Stimulated activated CD4-positive, alpha-beta T cell treated with anti-CD3 and anti-CD28 coated beads, Interleukin-1b, Interleukin-23, amount 100 ng/mL, for 1 hour (primary cell): Measurements from ENCODE around the gene FOXN3.

Experiments
- DNase-seq, 2 donors: peaks; one replicate each; pipeline ENCODE4 v3.0.0-alpha.2; 2020; ENCODE audit warnings: low read depth in 2 of 2

FOXN3 gene

GRCh38 chr14:89197623-89198022, 219.4 kb downstream of the FOXN3 start:
- DNase-seq = no peak

- no peak for DNase-seq
These were observed 220.5 kb downstream of the FOXN3 start for GRCh38 chr14:89196545-89196944.

DNA sequence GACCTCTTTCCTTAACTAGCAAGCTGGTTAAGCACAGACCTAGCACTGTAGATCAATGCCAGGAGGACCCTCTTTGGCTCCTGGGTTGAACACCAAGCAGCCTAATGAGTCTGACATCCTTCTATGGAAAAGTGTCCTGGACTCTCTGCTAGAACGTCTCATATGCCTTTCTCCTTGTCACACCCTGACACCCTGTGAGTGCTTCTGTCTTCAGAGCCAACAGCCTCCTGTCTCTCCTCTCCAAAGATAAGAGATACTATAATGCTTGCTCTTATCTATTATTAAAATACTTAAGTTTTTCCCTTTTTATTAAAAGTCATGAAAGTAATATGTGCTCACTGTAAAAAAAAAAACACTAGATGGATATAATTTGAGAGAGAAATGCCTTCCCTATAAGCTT, 222.7 kb downstream of the FOXN3 start:
- no peak for DNase-seq

- no peak for DNase-seq
These were observed 226.1 kb downstream of the FOXN3 start for GRCh38 chr14:89190765-89191513.

DNA sequence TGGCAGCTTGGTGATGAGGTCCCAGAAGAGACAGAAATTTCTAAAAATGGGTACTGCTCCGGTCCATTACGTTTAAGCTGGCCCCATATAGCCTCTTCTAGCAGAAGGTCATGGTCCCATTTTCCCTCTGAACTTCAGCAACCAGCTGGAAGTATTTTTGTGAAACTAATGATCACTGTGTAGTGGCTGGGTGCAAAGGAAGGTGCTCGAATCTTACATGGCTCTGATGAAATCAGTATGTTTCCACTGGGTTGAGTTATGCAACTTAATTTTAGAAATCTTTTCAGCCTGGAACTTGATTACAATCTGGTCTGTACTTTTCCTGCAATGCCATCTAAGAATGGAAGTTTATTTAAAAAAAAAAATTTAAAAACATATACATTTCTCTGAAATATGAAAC, 228.5 kb downstream of the FOXN3 start:
- no peak for DNase-seq

- DNase-seq = no peak
These were observed 229.5 kb downstream of the FOXN3 start for GRCh38 chr14:89187501-89187900.

DNA sequence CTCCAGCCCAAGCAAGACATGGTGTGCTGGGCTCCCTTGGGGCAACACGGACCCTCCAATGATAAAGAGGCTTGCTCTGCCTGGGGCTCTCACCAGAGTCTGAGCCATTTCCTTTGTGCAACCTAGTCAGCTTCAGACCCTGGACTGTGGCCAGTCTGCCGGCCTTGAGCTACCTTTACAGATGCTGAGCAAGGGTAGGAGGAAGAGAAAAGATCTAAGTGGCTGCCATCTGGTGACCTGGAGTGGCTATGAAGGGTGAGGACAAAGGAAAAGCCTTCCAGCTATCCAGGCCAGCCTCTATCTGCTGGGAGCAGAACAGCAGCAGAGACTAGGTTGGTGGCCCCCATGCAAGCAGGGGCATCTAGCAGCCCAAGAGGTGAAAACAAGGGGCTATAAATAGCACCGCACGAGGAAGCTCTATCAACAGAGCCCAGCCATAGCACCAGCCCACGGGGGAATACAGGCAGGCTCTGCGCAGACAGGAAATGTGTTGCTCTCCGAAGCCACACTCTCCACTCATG, 230.1 kb downstream of the FOXN3 start:
- DNase-seq = no peak

DNA sequence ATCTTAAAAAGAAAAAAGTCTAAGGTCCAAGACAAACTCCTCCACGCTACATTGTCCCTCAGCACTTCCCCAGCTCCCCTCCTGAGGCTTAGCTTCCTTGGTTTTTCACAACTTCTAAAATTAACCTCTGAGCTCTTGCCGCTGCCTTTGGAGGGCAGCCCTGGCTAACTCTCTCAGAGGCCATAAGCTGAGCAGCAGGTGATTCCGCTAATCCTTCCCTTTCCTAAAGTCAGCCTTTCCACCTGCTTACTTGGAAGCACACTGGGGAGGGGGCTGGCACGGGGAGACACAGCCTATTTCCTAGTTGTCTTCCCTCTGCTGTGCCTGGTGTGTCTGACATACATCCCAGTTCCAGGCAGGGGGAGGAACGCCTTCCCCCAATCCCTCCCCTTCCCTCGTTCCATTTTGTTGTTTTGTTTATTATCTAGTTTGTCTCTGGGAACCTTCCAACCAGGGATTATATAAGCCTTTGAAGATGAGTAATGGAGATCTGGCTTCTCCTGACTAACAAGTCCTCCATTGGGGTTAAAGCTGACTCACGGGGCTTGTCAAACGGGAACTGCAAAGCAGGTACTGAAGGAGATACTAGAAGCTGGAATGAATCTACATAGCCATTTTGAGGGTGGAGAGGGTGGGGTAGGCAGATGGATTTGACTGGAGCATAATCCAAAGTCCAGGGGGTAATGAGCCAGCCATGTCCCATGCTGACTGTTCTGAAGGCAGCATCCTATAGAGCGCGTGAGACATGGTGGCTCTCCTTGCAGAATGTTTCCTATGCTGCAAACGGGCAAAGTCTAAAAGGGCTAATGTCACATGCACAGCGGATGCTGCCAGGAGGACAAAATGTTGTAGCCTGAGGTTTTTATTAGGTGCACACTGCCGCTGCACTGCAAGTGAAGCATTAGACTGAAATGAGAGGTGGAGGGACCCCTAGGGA, 230.8 kb downstream of the FOXN3 start:
- DNase-seq = no peak

DNA sequence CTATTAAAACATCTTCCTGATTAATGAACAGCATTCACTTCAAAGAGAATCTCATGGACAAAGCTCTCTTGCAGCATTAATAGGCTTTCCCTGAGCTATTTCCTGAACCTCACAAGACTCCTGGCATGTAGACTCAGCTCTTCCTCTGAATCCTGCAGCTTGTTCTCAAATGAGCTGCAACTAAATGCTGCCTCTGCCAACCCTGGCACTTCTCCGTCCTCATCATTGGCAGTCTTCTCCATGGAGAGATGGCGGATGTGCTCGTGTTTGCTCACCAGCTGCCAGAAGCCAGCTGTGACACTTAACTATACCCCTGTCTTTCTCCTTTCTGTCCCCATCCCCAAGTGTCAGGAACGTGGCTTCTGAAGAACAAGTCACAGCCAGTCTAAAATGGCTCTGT, 232.1 kb downstream of the FOXN3 start:
- DNase-seq = no peak

DNA sequence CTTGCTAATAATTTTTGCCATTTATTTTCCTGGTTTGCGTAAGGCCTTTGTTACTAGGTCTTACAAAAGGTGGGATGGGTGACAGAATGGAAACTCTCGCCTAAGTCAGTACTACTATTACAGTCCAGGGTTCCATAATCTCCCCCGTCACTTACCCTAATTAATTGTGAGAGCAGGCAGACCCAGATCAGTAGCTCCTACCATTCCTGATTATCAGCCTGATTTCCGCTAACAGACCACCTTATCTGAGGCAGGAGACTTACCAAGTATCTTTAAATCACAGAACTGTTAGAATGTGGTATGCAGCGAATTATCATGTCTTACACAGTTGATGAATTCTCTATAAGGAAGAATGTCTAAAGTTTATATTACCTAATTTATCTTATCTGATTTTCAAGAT, 234.7 kb downstream of the FOXN3 start:
- DNase-seq = no peak

GRCh38 chr14:89180546-89180945, 236.5 kb downstream of the FOXN3 start:
- no peak for DNase-seq

DNA sequence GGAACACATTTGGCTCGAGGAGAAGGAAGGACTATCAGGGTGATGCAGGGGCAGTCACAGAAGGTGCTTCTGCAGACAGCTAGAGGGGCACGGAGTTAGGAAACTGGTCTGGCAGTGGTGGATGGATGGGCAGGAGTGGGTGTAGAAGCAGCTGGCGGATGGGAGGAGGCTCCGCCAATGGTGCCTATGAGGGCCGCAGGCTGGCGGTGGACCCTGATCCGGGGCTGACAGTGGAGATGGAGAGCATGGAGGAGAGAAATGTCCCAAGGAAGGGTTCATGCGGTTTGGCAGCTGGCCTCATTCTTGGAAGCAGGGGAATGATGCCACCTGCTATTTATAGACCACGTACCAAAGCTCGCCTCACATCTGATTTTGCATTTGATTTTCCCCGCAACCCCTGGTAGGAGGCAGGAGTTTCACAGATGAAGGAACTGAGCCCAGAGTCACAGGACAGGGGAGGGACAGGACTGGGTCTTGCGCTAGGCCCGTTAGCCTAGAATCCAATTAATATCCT, 237.1 kb downstream of the FOXN3 start:
- DNase-seq = no peak

DNA sequence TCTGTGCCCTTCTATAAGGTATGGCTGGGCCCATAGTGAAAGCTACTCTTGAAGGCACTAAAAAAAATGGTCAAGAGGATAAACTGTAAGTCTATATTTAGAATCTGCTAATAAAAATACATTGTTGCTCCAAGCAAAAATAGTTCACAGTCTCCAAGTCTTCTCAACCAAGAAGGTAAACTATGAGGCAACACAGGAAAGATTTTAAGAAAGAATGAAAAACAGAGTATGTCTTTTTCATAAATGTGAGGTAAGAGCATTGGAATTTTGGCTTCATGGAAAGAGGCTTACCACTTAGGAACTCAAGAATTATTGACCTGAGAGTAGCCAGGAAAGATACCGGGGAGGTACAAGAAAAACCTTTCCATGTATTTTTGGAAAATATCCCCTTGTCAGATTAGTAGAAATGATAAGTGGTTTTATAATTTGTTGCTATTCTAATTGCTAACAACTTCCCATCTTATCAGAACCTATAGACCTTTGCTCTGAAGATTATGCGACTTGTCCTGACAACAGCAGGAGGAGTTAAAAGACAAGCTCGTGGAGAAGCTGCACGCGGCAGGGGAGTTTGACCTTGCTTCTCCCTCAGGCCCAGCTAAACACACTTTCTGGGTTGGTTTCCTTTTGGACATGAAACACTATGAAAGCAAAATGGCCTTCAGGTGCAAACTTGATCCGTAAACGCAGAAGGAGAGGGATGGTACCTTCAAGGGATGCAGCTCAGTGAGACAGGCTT, 238.1 kb downstream of the FOXN3 start:
- DNase-seq = no peak

GRCh38 chr14:89178376-89178775, 238.7 kb downstream of the FOXN3 start:
- no peak for DNase-seq

DNA sequence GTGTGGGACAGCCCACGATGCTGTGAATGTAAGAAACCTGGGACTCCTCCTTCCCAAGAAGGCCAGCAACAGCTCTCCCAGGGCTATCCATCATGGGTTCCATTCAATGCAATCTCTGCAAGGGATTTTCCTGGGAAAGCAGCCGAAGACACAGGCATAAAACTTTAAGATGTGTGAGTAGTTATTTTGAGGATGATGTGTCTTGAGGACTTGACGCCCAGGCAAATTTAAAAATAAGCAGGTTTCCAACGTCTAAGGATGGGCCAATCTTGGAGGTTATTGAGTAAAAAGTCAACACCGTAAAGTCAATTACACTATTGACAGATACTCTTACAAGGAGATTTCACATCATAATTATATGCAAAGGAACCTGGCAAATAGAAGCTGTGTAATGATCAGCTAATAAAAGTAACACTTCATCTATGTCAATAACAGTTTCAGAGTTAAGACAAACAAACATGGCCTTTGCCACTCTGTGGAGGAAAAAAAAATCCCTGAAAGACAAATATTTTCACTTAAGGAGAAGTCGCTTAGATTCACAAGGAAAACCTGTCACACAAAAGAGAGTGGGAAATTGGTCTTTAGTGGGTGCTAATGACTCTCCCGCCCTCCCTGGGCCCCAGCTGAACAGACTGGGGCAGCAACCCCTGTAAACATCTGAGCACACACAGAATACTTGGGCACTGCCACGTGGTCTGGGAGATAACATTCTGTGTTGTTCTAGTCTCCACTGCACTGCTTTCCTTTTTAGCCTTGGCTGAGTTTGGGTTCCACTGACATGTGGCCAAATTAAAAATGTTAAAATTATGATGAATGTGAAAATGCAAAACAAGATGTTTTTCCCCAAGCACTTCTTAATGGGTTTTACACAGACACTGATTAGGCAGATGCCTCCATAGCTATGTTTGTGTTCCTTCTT, 240.9 kb downstream of the FOXN3 start:
- no peak for DNase-seq

DNA sequence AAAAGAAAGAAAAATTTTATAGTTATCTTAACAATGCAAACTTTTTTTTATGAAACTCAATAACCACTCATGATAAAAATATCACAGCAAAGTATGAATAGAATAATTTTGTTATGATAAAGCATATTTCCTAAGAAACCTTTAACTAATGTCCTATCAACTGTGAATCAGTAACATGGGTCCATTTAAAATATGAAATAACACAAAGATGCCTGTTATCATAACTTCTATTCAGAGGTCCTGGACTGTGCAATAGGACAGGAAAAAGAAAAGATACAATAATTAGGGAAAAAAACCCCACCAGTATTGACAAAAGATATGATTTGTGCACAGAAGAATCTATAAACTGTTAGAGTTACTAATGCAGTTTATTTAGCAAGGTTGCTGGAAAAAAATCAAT, 245.4 kb downstream of the FOXN3 start:
- DNase-seq = no peak

- no peak for DNase-seq
These were observed 245.9 kb downstream of the FOXN3 start for GRCh38 chr14:89171168-89171567.

DNA sequence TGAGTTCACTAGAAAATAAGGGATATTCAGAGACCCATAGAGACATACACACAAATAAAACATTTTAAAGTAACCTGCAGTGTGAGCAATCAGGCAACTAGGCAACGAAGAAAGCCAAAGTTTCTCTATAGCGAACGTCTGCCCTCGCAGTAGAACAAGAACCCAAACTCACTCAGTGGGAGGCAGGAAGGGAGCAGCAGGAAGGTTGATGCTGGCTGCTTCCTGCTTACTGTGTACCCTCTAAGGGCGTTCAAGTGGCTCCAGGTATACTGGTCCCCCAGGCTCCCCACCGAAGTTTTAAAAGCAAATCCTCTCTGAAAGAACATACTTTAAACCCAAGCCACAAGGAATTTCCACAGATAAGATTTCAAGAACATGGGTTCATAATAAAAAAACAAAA, 249.3 kb downstream of the FOXN3 start:
- no peak for DNase-seq

GRCh38 chr14:89166633-89167032, 250.4 kb downstream of the FOXN3 start:
- no peak for DNase-seq
